Lower leg skin (tissue), 3 donors: ENCODE measurements around the gene DRICH1.

Source experiments
- CTCF ChIP-seq, 3 donors: fragments of 450-650 bp; IDR thresholded peaks; one replicate each; pipeline ENCODE4 v1.5.1; 2016; ENCODE audit warnings: antibody characterized with exemption in 3 of 3, mild to moderate bottlenecking in 3 of 3, moderate library complexity in 2 of 3
- POLR2A ChIP-seq, 2 donors: fragments of 450-650 bp; IDR thresholded peaks; one replicate each; pipeline ENCODE4 v1.6.1; 2016 to 2017; ENCODE audit warnings: antibody characterized with exemption in 2 of 2, mild to moderate bottlenecking in 1 of 2, moderate library complexity in 1 of 2

GRCh38 chr22:23681026-23681809 is 49.1 kb upstream of the DRICH1 start:
- TF ChIP-seq CTCF (IDR thresholded peaks at IDR 0.05) (no peak), POLR2A (IDR thresholded peaks at IDR 0.05) (no peak)
